Ishikawa (cell line): Measurements from ENCODE around the gene COL24A1.

ENCODE experiments used
- CEBPB ChIP-seq: IDR thresholded peaks from 2 replicates; pipeline ENCODE4 v1.6.1; 2012
- CREB1 ChIP-seq: IDR thresholded peaks from 2 replicates; pipeline ENCODE4 v1.6.1; 2012; ENCODE audit warnings: low read depth
- EGR1 ChIP-seq: IDR thresholded peaks from 2 replicates; pipeline ENCODE4 v1.6.1; 2012
- EP300 ChIP-seq: IDR thresholded peaks from 2 replicates; pipeline ENCODE4 v1.6.1; 2012; ENCODE audit warnings: borderline replicate concordance
- RAD21 ChIP-seq: IDR thresholded peaks from 2 replicates; pipeline ENCODE4 v1.6.1; 2012; ENCODE audit warnings: low read depth
- TAF1 ChIP-seq: IDR thresholded peaks from 2 replicates; pipeline ENCODE4 v1.6.1; 2012; ENCODE audit warnings: low read depth, mild to moderate bottlenecking
- TEAD4 ChIP-seq: IDR thresholded peaks from 2 replicates; pipeline ENCODE4 v1.6.1; 2012
- YY1 ChIP-seq: IDR thresholded peaks from 2 replicates; pipeline ENCODE4 v1.6.1; 2012; ENCODE audit warnings: low read depth
- TF ChIP-seq, protein P1 (sequence below): IDR thresholded peaks from 2 replicates; pipeline ENCODE4 v1.6.1; 2012
- TF ChIP-seq, protein P2 (sequence below): IDR thresholded peaks from 2 replicates; pipeline ENCODE4 v1.6.1; 2012; ENCODE audit warnings: low read depth, mild to moderate bottlenecking

DNA sequence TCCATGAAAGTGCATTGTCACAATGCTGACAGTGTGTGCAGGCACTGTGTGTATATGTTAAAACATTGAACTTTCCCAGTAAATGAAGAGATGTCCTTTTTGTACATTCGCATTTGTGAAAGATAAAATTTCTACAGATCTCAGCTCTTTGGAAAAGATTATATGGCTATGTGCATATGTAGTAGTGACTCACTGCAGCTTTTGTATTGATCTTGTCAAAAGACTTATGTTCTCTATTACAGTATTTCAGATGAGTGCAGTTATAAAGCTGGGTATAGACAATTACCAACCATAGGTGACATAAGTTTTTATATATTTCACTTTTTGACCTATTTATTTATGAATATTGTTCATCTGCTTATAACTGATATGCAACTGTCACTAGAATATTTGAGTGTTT is 212.6 kb downstream of the COL24A1 start:
- no peak for TF ChIP-seq CREB1
- TF ChIP-seq, protein P1, sequence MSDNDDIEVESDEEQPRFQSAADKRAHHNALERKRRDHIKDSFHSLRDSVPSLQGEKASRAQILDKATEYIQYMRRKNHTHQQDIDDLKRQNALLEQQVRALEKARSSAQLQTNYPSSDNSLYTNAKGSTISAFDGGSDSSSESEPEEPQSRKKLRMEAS: no peak
- no peak for TF ChIP-seq TEAD4
- no peak for TF ChIP-seq EGR1
- no peak for TF ChIP-seq TAF1
- no peak for TF ChIP-seq RAD21
- TF ChIP-seq CEBPB: no peak
- TF ChIP-seq, protein P2, sequence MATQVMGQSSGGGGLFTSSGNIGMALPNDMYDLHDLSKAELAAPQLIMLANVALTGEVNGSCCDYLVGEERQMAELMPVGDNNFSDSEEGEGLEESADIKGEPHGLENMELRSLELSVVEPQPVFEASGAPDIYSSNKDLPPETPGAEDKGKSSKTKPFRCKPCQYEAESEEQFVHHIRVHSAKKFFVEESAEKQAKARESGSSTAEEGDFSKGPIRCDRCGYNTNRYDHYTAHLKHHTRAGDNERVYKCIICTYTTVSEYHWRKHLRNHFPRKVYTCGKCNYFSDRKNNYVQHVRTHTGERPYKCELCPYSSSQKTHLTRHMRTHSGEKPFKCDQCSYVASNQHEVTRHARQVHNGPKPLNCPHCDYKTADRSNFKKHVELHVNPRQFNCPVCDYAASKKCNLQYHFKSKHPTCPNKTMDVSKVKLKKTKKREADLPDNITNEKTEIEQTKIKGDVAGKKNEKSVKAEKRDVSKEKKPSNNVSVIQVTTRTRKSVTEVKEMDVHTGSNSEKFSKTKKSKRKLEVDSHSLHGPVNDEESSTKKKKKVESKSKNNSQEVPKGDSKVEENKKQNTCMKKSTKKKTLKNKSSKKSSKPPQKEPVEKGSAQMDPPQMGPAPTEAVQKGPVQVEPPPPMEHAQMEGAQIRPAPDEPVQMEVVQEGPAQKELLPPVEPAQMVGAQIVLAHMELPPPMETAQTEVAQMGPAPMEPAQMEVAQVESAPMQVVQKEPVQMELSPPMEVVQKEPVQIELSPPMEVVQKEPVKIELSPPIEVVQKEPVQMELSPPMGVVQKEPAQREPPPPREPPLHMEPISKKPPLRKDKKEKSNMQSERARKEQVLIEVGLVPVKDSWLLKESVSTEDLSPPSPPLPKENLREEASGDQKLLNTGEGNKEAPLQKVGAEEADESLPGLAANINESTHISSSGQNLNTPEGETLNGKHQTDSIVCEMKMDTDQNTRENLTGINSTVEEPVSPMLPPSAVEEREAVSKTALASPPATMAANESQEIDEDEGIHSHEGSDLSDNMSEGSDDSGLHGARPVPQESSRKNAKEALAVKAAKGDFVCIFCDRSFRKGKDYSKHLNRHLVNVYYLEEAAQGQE: no peak
- TF ChIP-seq EP300: no peak
- TF ChIP-seq YY1: no peak
